Loucy (cell line): ENCODE measurements around the gene AQP6.

Experiments
- H2AFZ ChIP-seq: fragments of 200-600 bp; sonication (generic); 2 replicates; pipeline ENCODE4 v1.6.0; 2016; ENCODE audit warnings: antibody characterized with exemption, mild to moderate bottlenecking, low read length, moderate library complexity
- H3F3A ChIP-seq: fragments of 200-600 bp; 2 replicates; pipeline ENCODE4 v1.6.0; 2016; ENCODE audit warnings: antibody characterized with exemption, low read depth, mild to moderate bottlenecking
- H3K27me3 ChIP-seq: fragments of 200-600 bp; sonication (generic); 2 replicates; pipeline ENCODE4 v1.6.1; 2014; ENCODE audit warnings: low read length, mild to moderate bottlenecking; ENCODE audit not compliant: insufficient read depth, poor library complexity, severe bottlenecking
- H3K36me3 ChIP-seq: fragments of 200-600 bp; sonication (generic); 2 replicates; pipeline ENCODE4 v1.6.1; 2016; ENCODE audit warnings: low read length; ENCODE audit not compliant: insufficient read depth
- H3K4me1 ChIP-seq: fragments of 200-600 bp; sonication (generic); 2 replicates; pipeline ENCODE4 v1.5.1; 2014; ENCODE audit warnings: low read length, mild to moderate bottlenecking; ENCODE audit not compliant: insufficient read depth, poor library complexity, severe bottlenecking
- H3K4me2 ChIP-seq: fragments of 200-600 bp; sonication (generic); 2 replicates; pipeline ENCODE4 v1.6.0; 2014; ENCODE audit warnings: antibody characterized with exemption, low read length, low read depth, mild to moderate bottlenecking; ENCODE audit not compliant: poor library complexity, severe bottlenecking
- H3K4me3 ChIP-seq: fragments of 200-600 bp; sonication (generic); 2 replicates; pipeline ENCODE4 v1.5.1; 2014; ENCODE audit warnings: low read length, mild to moderate bottlenecking, mixed read lengths; ENCODE audit not compliant: poor library complexity, severe bottlenecking
- H3K79me2 ChIP-seq: fragments of 200-600 bp; sonication (generic); 2 replicates; pipeline ENCODE4 v1.6.1; 2014; ENCODE audit warnings: low read length; ENCODE audit not compliant: insufficient read depth
- H3K9ac ChIP-seq: fragments of 200-600 bp; sonication (generic); 2 replicates; pipeline ENCODE4 v1.6.0; 2014; ENCODE audit warnings: mild to moderate bottlenecking, low read depth, low read length, moderate library complexity; ENCODE audit not compliant: poor library complexity, severe bottlenecking
- H3K9me2 ChIP-seq: fragments of 200-600 bp; sonication (generic); replicated peaks from 2 replicates; pipeline ENCODE4 v1.6.1; 2016; ENCODE audit warnings: low read depth, low read length, mixed read lengths
- H3K9me3 ChIP-seq: fragments of 200-600 bp; sonication (generic); 2 replicates; pipeline ENCODE4 v1.6.1; 2014; ENCODE audit warnings: mild to moderate bottlenecking, antibody characterized with exemption, low read length, low read depth; ENCODE audit not compliant: insufficient read depth
- H4K20me1 ChIP-seq: fragments of 200-600 bp; sonication (generic); 2 replicates; pipeline ENCODE4 v1.6.0; 2014; ENCODE audit warnings: antibody characterized with exemption, low read length, mild to moderate bottlenecking; ENCODE audit not compliant: insufficient read depth, poor library complexity, severe bottlenecking
- CTCF ChIP-seq: fragments of 200-600 bp; sonication (generic); conservative IDR thresholded peaks from 2 replicates; pipeline ENCODE4 v1.5.1; 2014; ENCODE audit warnings: mild to moderate bottlenecking, antibody characterized with exemption, low read length
- EZH2phosphoT487 ChIP-seq: fragments of 200-600 bp; IDR thresholded peaks from 2 replicates; pipeline ENCODE4 v1.6.1; 2018; ENCODE audit warnings: antibody characterized with exemption, mild to moderate bottlenecking, moderate library complexity, borderline replicate concordance

Gene AQP6

GRCh38 chr12:49946497-49946896 lies 26.2 kb upstream of the AQP6 start:
- Histone ChIP-seq H3K9me3 (no peaks in the 10 kb centered on the region), H3K9me2 (no peaks in the 10 kb centered on the region), H3K4me1 (peaks cover 48% of the 10 kb centered on the region), H3K79me2 (no peaks in the 10 kb centered on the region), H3F3A (0 out of 2 replicates have a peak, but pooled peaks cover 3% of the 10 kb centered on the region), H3K4me2 (peak overlapping the region; percentile 75), H3K4me3 (no peak overlapping the region), H3K27me3 (no peaks in the 10 kb centered on the region), H2AFZ (peak overlapping the region; percentile 93; the same call in 1 of the 2 replicates), H3K9ac (peak overlapping the region; percentile 66), H4K20me1 (no peaks in the 10 kb centered on the region), H3K36me3 (no peaks in the 10 kb centered on the region)
- TF ChIP-seq CTCF (no peak), EZH2phosphoT487 (no peak)

GRCh38 chr12:49947593-49948226 lies 25.0 kb upstream of the AQP6 start:
- no peak for TF ChIP-seq CTCF
- TF ChIP-seq EZH2phosphoT487, result no peak
- 0 out of 2 replicates have a peak, but pooled peaks cover 3% of the 10 kb centered on the region for H3F3A ChIP-seq
- no peaks in the 10 kb centered on the region for H3K27me3 ChIP-seq
- no peak overlapping the region for H3K9ac ChIP-seq
- no peaks in the 10 kb centered on the region for H3K79me2 ChIP-seq
- H3K4me3 ChIP-seq, result no peak overlapping the region
- no peak overlapping the region for H3K4me2 ChIP-seq
- H3K4me1 ChIP-seq, result peaks cover 54% of the 10 kb centered on the region
- H3K36me3 ChIP-seq, result no peaks in the 10 kb centered on the region
- H4K20me1 ChIP-seq, result no peaks in the 10 kb centered on the region
- no peak overlapping the region for H2AFZ ChIP-seq
- H3K9me2 ChIP-seq, result no peaks in the 10 kb centered on the region
- no peaks in the 10 kb centered on the region for H3K9me3 ChIP-seq

- Histone ChIP-seq H2AFZ (no peak overlapping the region), H3K4me2 (no peak overlapping the region), H3K9ac (no peak overlapping the region), H3K9me2 (no peaks in the 10 kb centered on the region), H3K27me3 (no peaks in the 10 kb centered on the region), H3K4me3 (no peak overlapping the region), H3K79me2 (no peaks in the 10 kb centered on the region), H3K36me3 (no peaks in the 10 kb centered on the region), H3K4me1 (peaks cover 54% of the 10 kb centered on the region), H3F3A (0 out of 2 replicates have a peak, but pooled peaks cover 3% of the 10 kb centered on the region), H4K20me1 (no peaks in the 10 kb centered on the region), H3K9me3 (no peaks in the 10 kb centered on the region)
- TF ChIP-seq EZH2phosphoT487, result no peak
- no peak for TF ChIP-seq CTCF
Measured at GRCh38 chr12:49948866-49949845, 23.6 kb upstream of the AQP6 start.
